Measurements from ENCODE around the gene SLC34A3.

DNA sequence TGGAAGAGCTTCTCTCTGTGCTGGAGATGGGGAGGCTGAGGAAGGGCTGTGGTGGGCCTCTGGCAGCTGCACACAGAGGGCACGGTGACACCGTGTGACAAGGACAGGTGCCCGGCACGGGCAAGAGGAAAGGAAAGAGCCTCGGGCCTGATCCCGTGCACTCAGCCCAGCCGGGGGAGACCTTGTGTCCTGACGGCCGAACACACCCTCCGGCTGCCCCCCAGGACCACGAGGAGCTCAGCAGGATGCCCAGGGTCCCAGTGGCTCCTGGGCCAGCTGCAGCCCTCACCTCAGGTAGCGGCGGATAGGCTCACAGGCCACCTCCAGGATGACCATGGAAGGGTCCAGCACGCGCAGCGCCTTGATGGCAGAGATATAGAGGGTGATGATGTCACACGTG, 47.9 kb upstream of the SLC34A3 start:
- TF ChIP-seq NR1H2 (CRISPR knock-in tag; IDR thresholded peaks at IDR 0.05) (no peak), FOXK1 (CRISPR knock-in tag; IDR thresholded peaks at IDR 0.05) (no peak), SMAD3 (CRISPR knock-in tag; IDR thresholded peaks at IDR 0.05; ENCODE audit: borderline replicate concordance) (no peak)
- TF ChIP-seq, protein P1, sequence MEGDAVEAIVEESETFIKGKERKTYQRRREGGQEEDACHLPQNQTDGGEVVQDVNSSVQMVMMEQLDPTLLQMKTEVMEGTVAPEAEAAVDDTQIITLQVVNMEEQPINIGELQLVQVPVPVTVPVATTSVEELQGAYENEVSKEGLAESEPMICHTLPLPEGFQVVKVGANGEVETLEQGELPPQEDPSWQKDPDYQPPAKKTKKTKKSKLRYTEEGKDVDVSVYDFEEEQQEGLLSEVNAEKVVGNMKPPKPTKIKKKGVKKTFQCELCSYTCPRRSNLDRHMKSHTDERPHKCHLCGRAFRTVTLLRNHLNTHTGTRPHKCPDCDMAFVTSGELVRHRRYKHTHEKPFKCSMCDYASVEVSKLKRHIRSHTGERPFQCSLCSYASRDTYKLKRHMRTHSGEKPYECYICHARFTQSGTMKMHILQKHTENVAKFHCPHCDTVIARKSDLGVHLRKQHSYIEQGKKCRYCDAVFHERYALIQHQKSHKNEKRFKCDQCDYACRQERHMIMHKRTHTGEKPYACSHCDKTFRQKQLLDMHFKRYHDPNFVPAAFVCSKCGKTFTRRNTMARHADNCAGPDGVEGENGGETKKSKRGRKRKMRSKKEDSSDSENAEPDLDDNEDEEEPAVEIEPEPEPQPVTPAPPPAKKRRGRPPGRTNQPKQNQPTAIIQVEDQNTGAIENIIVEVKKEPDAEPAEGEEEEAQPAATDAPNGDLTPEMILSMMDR (IDR thresholded peaks at IDR 0.05): no peak
- TF ChIP-seq, protein P2, sequence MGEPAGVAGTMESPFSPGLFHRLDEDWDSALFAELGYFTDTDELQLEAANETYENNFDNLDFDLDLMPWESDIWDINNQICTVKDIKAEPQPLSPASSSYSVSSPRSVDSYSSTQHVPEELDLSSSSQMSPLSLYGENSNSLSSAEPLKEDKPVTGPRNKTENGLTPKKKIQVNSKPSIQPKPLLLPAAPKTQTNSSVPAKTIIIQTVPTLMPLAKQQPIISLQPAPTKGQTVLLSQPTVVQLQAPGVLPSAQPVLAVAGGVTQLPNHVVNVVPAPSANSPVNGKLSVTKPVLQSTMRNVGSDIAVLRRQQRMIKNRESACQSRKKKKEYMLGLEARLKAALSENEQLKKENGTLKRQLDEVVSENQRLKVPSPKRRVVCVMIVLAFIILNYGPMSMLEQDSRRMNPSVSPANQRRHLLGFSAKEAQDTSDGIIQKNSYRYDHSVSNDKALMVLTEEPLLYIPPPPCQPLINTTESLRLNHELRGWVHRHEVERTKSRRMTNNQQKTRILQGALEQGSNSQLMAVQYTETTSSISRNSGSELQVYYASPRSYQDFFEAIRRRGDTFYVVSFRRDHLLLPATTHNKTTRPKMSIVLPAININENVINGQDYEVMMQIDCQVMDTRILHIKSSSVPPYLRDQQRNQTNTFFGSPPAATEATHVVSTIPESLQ (CRISPR knock-in tag; IDR thresholded peaks at IDR 0.05): no peak
- TF ChIP-seq, protein P3, sequence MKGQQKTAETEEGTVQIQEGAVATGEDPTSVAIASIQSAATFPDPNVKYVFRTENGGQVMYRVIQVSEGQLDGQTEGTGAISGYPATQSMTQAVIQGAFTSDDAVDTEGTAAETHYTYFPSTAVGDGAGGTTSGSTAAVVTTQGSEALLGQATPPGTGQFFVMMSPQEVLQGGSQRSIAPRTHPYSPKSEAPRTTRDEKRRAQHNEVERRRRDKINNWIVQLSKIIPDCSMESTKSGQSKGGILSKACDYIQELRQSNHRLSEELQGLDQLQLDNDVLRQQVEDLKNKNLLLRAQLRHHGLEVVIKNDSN (CRISPR knock-in tag; IDR thresholded peaks at IDR 0.05): no peak
- TF ChIP-seq, protein P4, sequence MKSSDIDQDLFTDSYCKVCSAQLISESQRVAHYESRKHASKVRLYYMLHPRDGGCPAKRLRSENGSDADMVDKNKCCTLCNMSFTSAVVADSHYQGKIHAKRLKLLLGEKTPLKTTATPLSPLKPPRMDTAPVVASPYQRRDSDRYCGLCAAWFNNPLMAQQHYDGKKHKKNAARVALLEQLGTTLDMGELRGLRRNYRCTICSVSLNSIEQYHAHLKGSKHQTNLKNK (CRISPR knock-in tag; IDR thresholded peaks at IDR 0.05): no peak
- TF ChIP-seq, protein P5, sequence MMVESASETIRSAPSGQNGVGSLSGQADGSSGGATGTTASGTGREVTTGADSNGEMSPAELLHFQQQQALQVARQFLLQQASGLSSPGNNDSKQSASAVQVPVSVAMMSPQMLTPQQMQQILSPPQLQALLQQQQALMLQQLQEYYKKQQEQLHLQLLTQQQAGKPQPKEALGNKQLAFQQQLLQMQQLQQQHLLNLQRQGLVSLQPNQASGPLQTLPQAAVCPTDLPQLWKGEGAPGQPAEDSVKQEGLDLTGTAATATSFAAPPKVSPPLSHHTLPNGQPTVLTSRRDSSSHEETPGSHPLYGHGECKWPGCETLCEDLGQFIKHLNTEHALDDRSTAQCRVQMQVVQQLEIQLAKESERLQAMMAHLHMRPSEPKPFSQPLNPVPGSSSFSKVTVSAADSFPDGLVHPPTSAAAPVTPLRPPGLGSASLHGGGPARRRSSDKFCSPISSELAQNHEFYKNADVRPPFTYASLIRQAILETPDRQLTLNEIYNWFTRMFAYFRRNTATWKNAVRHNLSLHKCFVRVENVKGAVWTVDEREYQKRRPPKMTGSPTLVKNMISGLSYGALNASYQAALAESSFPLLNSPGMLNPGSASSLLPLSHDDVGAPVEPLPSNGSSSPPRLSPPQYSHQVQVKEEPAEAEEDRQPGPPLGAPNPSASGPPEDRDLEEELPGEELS (CRISPR knock-in tag; IDR thresholded peaks at IDR 0.05): no peak

Data from WTC11 (cell line).